H1 (cell line): ENCODE data around the gene TGFB3. TPM values are rescaled to one million over a fixed set of nuclear protein-coding genes. Genes with fewer than 3 reads are reported as not detected.

Experiments
- CTCF ChIA-PET: fragments of 300-600 bp; sonication (Branson Sonifier 250); formaldehyde crosslinking; loops from one replicate; lab custom pipeline; 2021; ENCODE audit not compliant: partially characterized antibody; lab: Charles Lee
- POLR2A ChIA-PET: fragments of 300-600 bp; sonication (Branson Sonifier 250); formaldehyde crosslinking; loops from one replicate; lab custom pipeline; 2021; ENCODE audit warnings: inconsistent platforms; ENCODE audit not compliant: partially characterized antibody; lab: Charles Lee
- DNase-seq, 2 experiments: peaks; one replicate each; pipeline versions ENCODE4 v3.0.0 to v3.0.0-alpha.2; 2010 to 2022; ENCODE audit warnings: low spot score in 2 of 2, low read depth in 1 of 2, mixed read lengths in 1 of 2
- FAIRE-seq: peaks from 2 replicates; lab custom pipeline; 2011; peaks lifted over from hg19 to GRCh38; lab: Jason Lieb, UNC
- H2AFZ ChIP-seq: 2 replicates; pipeline ENCODE4 v1.8.1; 2012; ENCODE audit warnings: low read length, inconsistent platforms
- H2AK5ac ChIP-seq: 2 replicates; pipeline ENCODE4 v1.6.1; 2013; ENCODE audit warnings: low read depth, low read length
- H2BK120ac ChIP-seq: replicated peaks from 2 replicates; pipeline ENCODE3; 2013; ENCODE audit warnings: low read depth, low read length, inconsistent platforms
- H2BK12ac ChIP-seq: 2 replicates; pipeline ENCODE4 v1.6.1; 2013; ENCODE audit warnings: low read depth, low read length
- H2BK15ac ChIP-seq: 2 replicates; pipeline ENCODE4 v1.6.1; 2013; ENCODE audit warnings: low read length
- H2BK20ac ChIP-seq: 2 replicates; pipeline ENCODE4 v1.6.1; 2013; ENCODE audit warnings: low read length
- H2BK5ac ChIP-seq: 2 replicates; pipeline ENCODE4 v1.6.1; 2013; ENCODE audit warnings: low read depth, low read length
- H3K14ac ChIP-seq: 2 replicates; pipeline ENCODE4 v1.6.1; 2013; ENCODE audit warnings: inconsistent platforms; ENCODE audit not compliant: insufficient read length
- H3K18ac ChIP-seq: 2 replicates; pipeline ENCODE4 v1.6.1; 2013; ENCODE audit warnings: low read length; ENCODE audit errors: extremely low read depth
- H3K23ac ChIP-seq: 2 replicates; pipeline ENCODE4 v1.6.1; 2013; ENCODE audit warnings: inconsistent platforms; ENCODE audit not compliant: insufficient read length
- H3K23me2 ChIP-seq: 2 replicates; pipeline ENCODE4 v1.6.1; 2013; ENCODE audit warnings: low read depth, low read length
- H3K27ac ChIP-seq: 2 replicates; pipeline ENCODE4 v1.6.1; 2011; ENCODE audit warnings: low read depth, low read length, inconsistent platforms
- H3K27me3 ChIP-seq, 4 experiments: replicated peaks in 1 of 4; 1 replicate in 1 of 4; 2 replicates in 3 of 4; pipeline versions ENCODE4 v1.6.1 to v1.8.1; 2011 to 2013; ENCODE audit warnings: low read length in 3 of 4, mild to moderate bottlenecking in 3 of 4, inconsistent platforms in 2 of 4, mixed read lengths in 2 of 4, moderate library complexity in 1 of 4; ENCODE audit not compliant: control insufficient read depth in 3 of 4, insufficient read depth in 3 of 4; ENCODE audit errors: extremely low read depth in 1 of 4
- H3K36me3 ChIP-seq, 4 experiments: 2 replicates each; pipeline versions ENCODE4 v1.6.1 to v1.8.1; 2011 to 2013; ENCODE audit warnings: mild to moderate bottlenecking in 4 of 4, low read length in 3 of 4, moderate library complexity in 2 of 4, control low read depth in 1 of 4, inconsistent platforms in 1 of 4; ENCODE audit not compliant: insufficient read depth in 4 of 4, control insufficient read depth in 2 of 4
- H3K4ac ChIP-seq: replicated peaks from 2 replicates; pipeline ENCODE3; 2013; ENCODE audit warnings: low read length, low read depth, mixed read lengths, inconsistent platforms; ENCODE audit not compliant: insufficient read length
- H3K4me1 ChIP-seq, 4 experiments: replicated peaks in 1 of 4; 1 replicate in 1 of 4; 2 replicates in 3 of 4; pipeline versions ENCODE4 v1.6.1 to v1.8.1; 2011 to 2013; ENCODE audit warnings: low read length in 3 of 4, inconsistent platforms in 2 of 4, mixed read lengths in 1 of 4; ENCODE audit not compliant: insufficient read depth in 4 of 4, control insufficient read depth in 3 of 4
- H3K4me2 ChIP-seq, 2 experiments: 2 replicates each; pipeline versions ENCODE4 v1.6.1 to v1.8.1; 2011 to 2013; ENCODE audit warnings: low read depth in 2 of 2, low read length in 2 of 2, control low read depth in 1 of 2, inconsistent platforms in 1 of 2, mild to moderate bottlenecking in 1 of 2; ENCODE audit not compliant: insufficient read depth in 1 of 2
- H3K4me3 ChIP-seq, 4 experiments: fragments of 200-600, 300-600 bp in 1 of 4; sonication (generic), shearing (Covaris generic), sonication (Bioruptor Twin) in 1 of 4; 2 replicates each; pipeline versions ENCODE4 v1.5.1 to v1.8.1; 2011 to 2016; ENCODE audit warnings: low read length in 4 of 4, low read depth in 3 of 4, control low read depth in 2 of 4, inconsistent platforms in 2 of 4, mild to moderate bottlenecking in 2 of 4, mixed read lengths in 1 of 4, moderate library complexity in 1 of 4; ENCODE audit not compliant: insufficient read depth in 2 of 4; ENCODE audit errors: extremely low read depth in 1 of 4
- H3K56ac ChIP-seq: replicated peaks from 2 replicates; pipeline ENCODE3; 2013; ENCODE audit warnings: low read depth, mild to moderate bottlenecking, mixed read lengths, low read length, inconsistent platforms; ENCODE audit not compliant: insufficient read length
- H3K79me1 ChIP-seq: 2 replicates; pipeline ENCODE4 v1.6.1; 2013; ENCODE audit warnings: low read depth, low read length, control low read depth
- H3K79me2 ChIP-seq, 2 experiments: 2 replicates each; pipeline versions ENCODE4 v1.6.1 to v1.8.1; 2012 to 2013; ENCODE audit warnings: low read length in 2 of 2, mild to moderate bottlenecking in 2 of 2, inconsistent platforms in 1 of 2; ENCODE audit not compliant: insufficient read depth in 2 of 2, control insufficient read depth in 1 of 2
- H3K9ac ChIP-seq, 4 experiments: replicated peaks in 1 of 4; 1 replicate in 1 of 4; 2 replicates in 3 of 4; pipeline versions ENCODE4 v1.6.1 to v1.8.1; 2011 to 2013; ENCODE audit warnings: low read depth in 3 of 4, low read length in 3 of 4, control low read depth in 2 of 4, mild to moderate bottlenecking in 2 of 4, moderate library complexity in 2 of 4, inconsistent platforms in 1 of 4; ENCODE audit errors: extremely low read depth in 1 of 4
- H3K9me3 ChIP-seq, 2 experiments: 2 replicates each; pipeline versions ENCODE4 v1.6.1 to v1.8.1; 2012 to 2013; ENCODE audit warnings: mild to moderate bottlenecking in 2 of 2, moderate library complexity in 2 of 2, control low read depth in 1 of 2, inconsistent platforms in 1 of 2, low read depth in 1 of 2, low read length in 1 of 2, mixed read lengths in 1 of 2; ENCODE audit not compliant: insufficient read depth in 2 of 2
- H4K20me1 ChIP-seq, 2 experiments: replicated peaks in 1 of 2; 2 replicates each; pipeline versions ENCODE3 to v1.8.1; 2011 to 2013; ENCODE audit warnings: inconsistent platforms in 2 of 2, low read length in 2 of 2, mild to moderate bottlenecking in 1 of 2; ENCODE audit not compliant: insufficient read depth in 2 of 2, control insufficient read depth in 1 of 2
- H4K5ac ChIP-seq: 2 replicates; pipeline ENCODE4 v1.6.1; 2013; ENCODE audit warnings: low read length, low read depth, mixed read lengths, inconsistent platforms; ENCODE audit not compliant: insufficient read length
- H4K8ac ChIP-seq: 2 replicates; pipeline ENCODE4 v1.8.0; 2013; ENCODE audit warnings: mild to moderate bottlenecking, moderate library complexity, low read length, inconsistent platforms; ENCODE audit not compliant: insufficient read depth; ENCODE audit errors: extremely low read depth
- H4K91ac ChIP-seq: replicated peaks from 2 replicates; pipeline ENCODE3; 2013; ENCODE audit warnings: low read length, mixed read lengths, inconsistent platforms; ENCODE audit not compliant: insufficient read length
- CBX5 ChIP-seq: fragments of 300-800, 300-1000 bp; sonication (generic); IDR thresholded peaks from 2 replicates; pipeline ENCODE4 v1.7.1; 2016; ENCODE audit warnings: antibody characterized with exemption, low read length, low read depth
- POLR2AphosphoS5 ChIP-seq: IDR thresholded peaks from 2 replicates; pipeline ENCODE4 v1.6.1; 2011; ENCODE audit warnings: low read depth, low read length
- RFX5 ChIP-seq: IDR thresholded peaks from 2 replicates; pipeline ENCODE4 v1.6.1; 2011; ENCODE audit warnings: low read depth, low read length, improper control_type of control experiment, borderline replicate concordance
- USF2 ChIP-seq: IDR thresholded peaks from 2 replicates; pipeline ENCODE4 v1.6.1; 2011; ENCODE audit warnings: low read length, improper control_type of control experiment
- WGBS, 2 experiments: shearing (Covaris generic) in 1 of 2; methylation state at CpG; one replicate each; pipeline versions ENCODE4 v1.1.6 to v1.1.7; 2013 to 2015; ENCODE audit warnings: low lambda C conversion rate in 2 of 2, mixed read lengths in 2 of 2, inconsistent platforms in 1 of 2, low coverage in 1 of 2, missing lambda C conversion rate in 1 of 2; ENCODE audit not compliant: insufficient replicate concordance in 2 of 2, insufficient coverage in 1 of 2, insufficient read length in 1 of 2; ENCODE audit errors: extremely low coverage in 1 of 2, missing lambda C conversion rate in 1 of 2; 5-methylcytosine and 5-hydroxymethylcytosine counted together
- polyA plus RNA-seq, 7 experiments: library from polyadenylated mRNA; depleted of rRNA in 3 of 7; stranded (reverse) in 5 of 7; unstranded in 2 of 7; fragments of >200 nt in 5 of 7; fragments of 200-250 nt in 2 of 7; gene quantifications; 1 replicate in 5 of 7; 2 replicates in 1 of 7; 4 replicates in 1 of 7; pipeline versions ENCODE4 v1.2.1 to v1.2.3, GENCODE V29; 2011 to 2013; ENCODE audit warnings: missing spikeins in 2 of 7, mixed read lengths in 2 of 7
- total RNA-seq: library from RNA; stranded (reverse); fragmentation: NEBNext Ultra II Directional; extraction: Animal tissue kit (Norgen Biotek cat#: 25700); gene quantifications from 2 replicates; pipeline ENCODE4 v1.2.1, GENCODE V29; 2021

TGFB3 gene
- total and polyA plus RNA-seq, 2 of the 8 experiments (the other 6 are each of a cell fraction or from before 2014, with no cell fraction given) = 0.65 to 0.86 TPM

GRCh38 chr14:75990297-75990696 lies 8.5 kb upstream of the TGFB3 start:
- H2BK12ac ChIP-seq = no peak overlapping the region
- no peaks in the 10 kb centered on the region for H3K9me3 ChIP-seq
- no peak overlapping the region for H2BK15ac ChIP-seq
- H3K79me2 ChIP-seq = no peaks in the 10 kb centered on the region
- H3K9ac ChIP-seq = no peak overlapping the region
- H4K8ac ChIP-seq = no peak overlapping the region
- H2BK20ac ChIP-seq = no peak overlapping the region
- no peak overlapping the region for H4K5ac ChIP-seq
- no peak overlapping the region for H3K4ac ChIP-seq
- H2AFZ ChIP-seq = no peak overlapping the region
- H3K18ac ChIP-seq = no peak overlapping the region
- H4K91ac ChIP-seq = no peak overlapping the region
- no peaks in the 10 kb centered on the region for H3K79me1 ChIP-seq
- H3K23ac ChIP-seq = no peak overlapping the region
- H3K36me3 ChIP-seq = peaks cover 0 to 5% (median 2%) of the 10 kb centered on the region in 4 experiments; a peak in 4 of 8 replicates
- peaks cover 2% of the 10 kb centered on the region; the same call in 1 of the 2 replicates for H3K23me2 ChIP-seq
- H3K4me1 ChIP-seq = peaks cover 0 to 5% (median under 1%) of the 10 kb centered on the region in 4 experiments; a peak in 2 of 7 replicates
- ChIA-PET POLR2A (interaction anchor here (0.9 to 1.3 kb wide), 3 partner anchors 8 to 29 kb away, joined by 3 read pairs; no protein-coding TSS in a partner anchor), CTCF (interaction anchor here (0.8 kb wide), 1 partner anchor 11 kb away, joined by 5 read pairs; no protein-coding TSS in a partner anchor)
- no peak overlapping the region for H2BK120ac ChIP-seq
- no peak overlapping the region for H3K27ac ChIP-seq
- DNase-seq = no peak
- FAIRE-seq = no peak
- H3K27me3 ChIP-seq = no peaks in the 10 kb centered on the region
- no peaks in the 10 kb centered on the region for H4K20me1 ChIP-seq
- no peak overlapping the region for H3K4me2 ChIP-seq
- no peak overlapping the region for H3K56ac ChIP-seq
- 83% methylated on average over 4 of the region's 4 CpGs; no CpG with 5 or more reads in 1 of the 2 experiments for WGBS, 2 experiments
- no peak overlapping the region for H3K14ac ChIP-seq
- H2BK5ac ChIP-seq = no peak overlapping the region
- H3K4me3 ChIP-seq = no peak overlapping the region
- no peak overlapping the region for H2AK5ac ChIP-seq
- no peak for TF ChIP-seq POLR2AphosphoS5
- TF ChIP-seq CBX5 = no peak
- no peak for TF ChIP-seq USF2
- no peak for TF ChIP-seq RFX5
